OCI-LY1 (cell line): ENCODE results near the gene FAM193B.
"Not testable (repeated sequence)": the region's sequence is repeated elsewhere in the genome, so short reads cannot be mapped to it uniquely, and the experiment has no call there.

Experiments used
- H2AFZ ChIP-seq: fragments of 200-600 bp; sonication (generic), shearing (Covaris generic); 2 replicates; pipeline ENCODE4 v1.6.0; 2014; ENCODE audit warnings: antibody characterized with exemption, mild to moderate bottlenecking, low read length
- H3F3A ChIP-seq: fragments of 200-600 bp; sonication (generic), shearing (Covaris generic); 2 replicates; pipeline ENCODE4 v1.6.0; 2014; ENCODE audit warnings: mild to moderate bottlenecking, antibody characterized with exemption, low read length, moderate library complexity; ENCODE audit not compliant: insufficient read depth
- H3K27ac ChIP-seq: fragments of 200-600 bp; sonication (generic); 2 replicates; pipeline ENCODE4 v1.5.1; 2014; ENCODE audit warnings: low read length, mixed run types, mild to moderate bottlenecking, low read depth; ENCODE audit not compliant: poor library complexity, severe bottlenecking
- H3K27me3 ChIP-seq: fragments of 200-600 bp; sonication (generic); 2 replicates; pipeline ENCODE4 v1.6.0; 2014; ENCODE audit warnings: antibody characterized with exemption, mild to moderate bottlenecking, low read length, moderate library complexity; ENCODE audit not compliant: insufficient read depth
- H3K36me3 ChIP-seq: fragments of 200-600 bp; sonication (generic); 2 replicates; pipeline ENCODE4 v1.6.1; 2014; ENCODE audit warnings: mild to moderate bottlenecking, antibody characterized with exemption, low read length, moderate library complexity, mixed read lengths; ENCODE audit not compliant: insufficient read depth
- H3K4me1 ChIP-seq: fragments of 200-600 bp; sonication (generic); 2 replicates; pipeline ENCODE4 v1.5.1; 2014; ENCODE audit warnings: mild to moderate bottlenecking, low read length, moderate library complexity; ENCODE audit not compliant: insufficient read depth, severe bottlenecking
- H3K4me2 ChIP-seq: fragments of 200-600 bp; sonication (generic), shearing (Covaris generic); 2 replicates; pipeline ENCODE4 v1.6.1; 2014; ENCODE audit warnings: low read length
- H3K4me3 ChIP-seq: fragments of 200-600 bp; sonication (generic); 2 replicates; pipeline ENCODE4 v1.5.1; 2014; ENCODE audit warnings: low read length, low read depth, mild to moderate bottlenecking, mixed read lengths; ENCODE audit not compliant: poor library complexity, severe bottlenecking
- H3K79me2 ChIP-seq: fragments of 200-600 bp; shearing (Covaris generic); 2 replicates; pipeline ENCODE4 v1.6.1; 2016; ENCODE audit warnings: mixed run types, low read length, mixed read lengths; ENCODE audit not compliant: insufficient read depth
- H3K9ac ChIP-seq: fragments of 200-600 bp; sonication (generic), shearing (Covaris generic); 2 replicates; pipeline ENCODE4 v1.6.1; 2014; ENCODE audit warnings: mild to moderate bottlenecking, low read length, mixed read lengths
- H3K9me2 ChIP-seq: fragments of 200-600 bp; sonication (generic), shearing (Covaris generic); 2 replicates; pipeline ENCODE4 v1.6.1; 2014; ENCODE audit warnings: low read depth, mild to moderate bottlenecking, low read length, mixed read lengths
- H3K9me3 ChIP-seq: fragments of 200-600 bp; shearing (Covaris generic); 2 replicates; pipeline ENCODE4 v1.6.1; 2014; ENCODE audit warnings: low read length, mixed read lengths
- H4K20me1 ChIP-seq: fragments of 200-600 bp; sonication (generic), shearing (Covaris generic); 2 replicates; pipeline ENCODE4 v1.6.0; 2016; ENCODE audit warnings: mild to moderate bottlenecking, low read length; ENCODE audit not compliant: insufficient read depth
- EZH2 ChIP-seq: fragments of 200-600 bp; sonication (generic), shearing (Covaris generic); IDR thresholded peaks from 2 replicates; pipeline ENCODE4 v1.8.0; 2017; ENCODE audit warnings: borderline replicate concordance, mixed run types, mild to moderate bottlenecking, antibody characterized with exemption, low read length, moderate library complexity, mixed read lengths
- TF ChIP-seq, protein P1 (sequence below): fragments of 200-600 bp; sonication (generic), shearing (Covaris generic); IDR thresholded peaks from 2 replicates; pipeline ENCODE4 v1.5.1; 2017; ENCODE audit warnings: mild to moderate bottlenecking, antibody characterized with exemption, low read length, moderate library complexity, mixed read lengths

FAM193B gene

DNA sequence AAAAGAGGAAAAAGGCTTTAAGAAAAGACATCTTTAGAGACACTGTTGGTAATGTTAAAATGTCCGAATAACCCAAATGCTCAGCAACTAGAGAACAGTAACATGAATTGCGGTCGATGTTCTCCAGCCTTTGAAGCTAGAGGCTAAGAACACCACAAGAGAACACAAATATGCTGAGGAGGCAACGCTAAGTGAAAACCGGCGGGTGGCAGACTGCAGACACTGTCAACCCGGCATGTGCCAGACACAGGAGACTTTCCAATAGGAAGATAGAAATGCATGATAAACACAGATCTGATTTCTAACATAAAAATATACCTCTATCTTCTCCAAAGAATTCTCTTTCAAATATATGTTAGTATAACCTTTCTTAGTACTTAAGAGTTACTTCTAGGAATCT lies 19.2 kb downstream of the FAM193B start:
- Histone ChIP-seq H3K36me3 (peaks cover 82% of the 10 kb centered on the region), H2AFZ (no peak overlapping the region), H3K9me2 (no peaks in the 10 kb centered on the region), H3K79me2 (no peaks in the 10 kb centered on the region), H3K4me3 (no peak overlapping the region), H3K9ac (no peak overlapping the region), H3K4me1 (no peaks in the 10 kb centered on the region), H3K27me3 (no peaks in the 10 kb centered on the region), H4K20me1 (no peaks in the 10 kb centered on the region), H3F3A (no peaks in the 10 kb centered on the region), H3K27ac (no peak overlapping the region), H3K4me2 (no peak overlapping the region), H3K9me3 (no peaks in the 10 kb centered on the region)
- TF ChIP-seq EZH2: no peak
- TF ChIP-seq, protein P1, sequence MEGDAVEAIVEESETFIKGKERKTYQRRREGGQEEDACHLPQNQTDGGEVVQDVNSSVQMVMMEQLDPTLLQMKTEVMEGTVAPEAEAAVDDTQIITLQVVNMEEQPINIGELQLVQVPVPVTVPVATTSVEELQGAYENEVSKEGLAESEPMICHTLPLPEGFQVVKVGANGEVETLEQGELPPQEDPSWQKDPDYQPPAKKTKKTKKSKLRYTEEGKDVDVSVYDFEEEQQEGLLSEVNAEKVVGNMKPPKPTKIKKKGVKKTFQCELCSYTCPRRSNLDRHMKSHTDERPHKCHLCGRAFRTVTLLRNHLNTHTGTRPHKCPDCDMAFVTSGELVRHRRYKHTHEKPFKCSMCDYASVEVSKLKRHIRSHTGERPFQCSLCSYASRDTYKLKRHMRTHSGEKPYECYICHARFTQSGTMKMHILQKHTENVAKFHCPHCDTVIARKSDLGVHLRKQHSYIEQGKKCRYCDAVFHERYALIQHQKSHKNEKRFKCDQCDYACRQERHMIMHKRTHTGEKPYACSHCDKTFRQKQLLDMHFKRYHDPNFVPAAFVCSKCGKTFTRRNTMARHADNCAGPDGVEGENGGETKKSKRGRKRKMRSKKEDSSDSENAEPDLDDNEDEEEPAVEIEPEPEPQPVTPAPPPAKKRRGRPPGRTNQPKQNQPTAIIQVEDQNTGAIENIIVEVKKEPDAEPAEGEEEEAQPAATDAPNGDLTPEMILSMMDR: no peak

GRCh38 chr5:177534433-177534832 lies 19.9 kb downstream of the FAM193B start:
- H2AFZ ChIP-seq, H3K27ac ChIP-seq, H3F3A ChIP-seq, H3K9ac ChIP-seq, H3K4me3 ChIP-seq, H4K20me1 ChIP-seq, H3K9me3 ChIP-seq, H3K27me3 ChIP-seq, H3K9me2 ChIP-seq, H3K79me2 ChIP-seq, H3K4me2 ChIP-seq, H3K4me1 ChIP-seq: not testable (repeated sequence)
- H3K36me3 ChIP-seq: peaks cover 88% of the 10 kb centered on the region

GRCh38 chr5:177531209-177531940 lies 23.0 kb downstream of the FAM193B start:
- TF ChIP-seq, protein P1: no peak
- TF ChIP-seq EZH2: no peak
- H3K9me3 ChIP-seq: no peaks in the 10 kb centered on the region
- H3K9me2 ChIP-seq: no peaks in the 10 kb centered on the region
- H3K36me3 ChIP-seq: peaks cover 83% of the 10 kb centered on the region
- no peaks in the 10 kb centered on the region for H3K79me2 ChIP-seq
- H3K4me2 ChIP-seq: no peak overlapping the region
- H3K4me1 ChIP-seq: no peaks in the 10 kb centered on the region
- no peaks in the 10 kb centered on the region for H3F3A ChIP-seq
- no peak overlapping the region for H3K9ac ChIP-seq
- no peak overlapping the region for H2AFZ ChIP-seq
- H4K20me1 ChIP-seq: no peaks in the 10 kb centered on the region
- H3K4me3 ChIP-seq: no peak overlapping the region
- no peak overlapping the region for H3K27ac ChIP-seq
- H3K27me3 ChIP-seq: no peaks in the 10 kb centered on the region

DNA sequence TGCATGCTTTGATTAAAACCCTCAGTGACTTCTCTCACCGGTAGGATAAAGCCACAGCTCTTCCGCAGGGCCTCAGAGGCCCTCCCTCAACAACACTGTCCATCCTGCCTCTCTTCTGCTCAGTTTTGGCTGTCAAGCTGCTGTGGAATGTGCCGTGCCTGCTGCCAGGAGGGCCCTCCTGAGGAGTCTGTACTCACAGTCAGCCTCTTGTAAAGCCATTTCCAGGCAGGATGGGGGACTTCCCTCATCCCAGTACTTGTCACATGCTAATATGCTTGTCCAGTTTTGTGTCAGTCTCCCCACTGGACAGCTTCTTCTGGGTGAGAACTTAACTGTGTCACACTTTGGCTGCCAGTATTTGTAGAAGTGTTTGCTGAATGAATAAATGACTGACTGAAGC lies 23.7 kb downstream of the FAM193B start:
- Histone ChIP-seq H3K27me3 (no peaks in the 10 kb centered on the region), H3K4me2 (no peak overlapping the region), H3K27ac (no peak overlapping the region), H2AFZ (no peak overlapping the region), H3K36me3 (peaks cover 83% of the 10 kb centered on the region), H3K4me1 (no peaks in the 10 kb centered on the region), H3K4me3 (no peak overlapping the region), H3K9me2 (no peaks in the 10 kb centered on the region), H3K79me2 (no peaks in the 10 kb centered on the region), H3K9ac (no peak overlapping the region), H4K20me1 (no peaks in the 10 kb centered on the region), H3F3A (no peaks in the 10 kb centered on the region), H3K9me3 (no peaks in the 10 kb centered on the region)
- TF ChIP-seq EZH2: no peak
- TF ChIP-seq, protein P1: no peak
